G401.6 (cell line): ENCODE results near the gene HBS1L.

Experiments
- FAIRE-seq: peaks from 2 replicates; lab custom pipeline; 2012; peaks lifted over from hg19 to GRCh38; lab: Jason Lieb, UNC

Gene HBS1L

GRCh38 chr6:135033238-135033637 is 21.4 kb downstream of the HBS1L start:
- FAIRE-seq, result no peak

- FAIRE-seq, result no peak
These were observed 24.0 kb downstream of the HBS1L start for GRCh38 chr6:135030532-135031178.

DNA sequence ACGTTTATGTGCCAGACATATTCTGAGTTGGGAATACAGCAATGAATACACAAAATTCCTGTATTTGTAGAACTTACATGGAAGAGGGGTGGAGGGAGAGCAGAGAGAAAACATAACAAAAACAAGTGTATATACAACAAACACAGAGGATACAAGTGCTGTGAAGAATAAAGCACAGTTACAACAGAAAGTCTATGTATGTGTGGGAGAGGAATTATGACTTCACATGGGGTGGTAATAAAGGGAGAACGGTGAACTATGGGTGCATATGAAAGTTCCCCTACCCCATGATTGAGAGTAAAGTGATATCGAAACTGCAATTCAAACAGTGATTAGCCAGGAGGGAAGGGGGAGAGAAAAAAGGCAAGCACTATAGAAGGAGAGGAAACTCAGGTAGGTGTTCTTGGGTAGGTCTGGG is 24.6 kb downstream of the HBS1L start:
- no peak for FAIRE-seq

GRCh38 chr6:135025775-135026174 is 28.8 kb downstream of the HBS1L start:
- no peak for FAIRE-seq

DNA sequence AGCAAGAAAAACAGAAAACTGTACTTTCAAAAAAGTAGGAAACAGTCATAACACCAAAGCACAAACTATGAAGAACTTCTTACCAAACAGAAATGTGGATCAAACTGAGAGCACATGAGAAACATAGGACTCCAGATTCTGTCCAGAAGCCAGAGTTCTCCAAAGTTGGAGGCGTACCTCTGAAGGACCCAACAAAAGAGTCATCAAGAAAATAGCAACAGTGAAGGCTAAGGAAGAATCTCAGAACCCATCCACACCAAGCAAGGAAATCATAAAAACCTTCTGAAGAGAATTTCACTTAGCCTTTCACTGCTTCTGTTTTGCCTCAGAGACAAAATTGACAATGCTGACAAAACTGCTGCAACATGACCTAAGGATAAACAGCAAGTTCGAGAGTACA is 29.4 kb downstream of the HBS1L start:
- no peak for FAIRE-seq

GRCh38 chr6:135022050-135022697 is 32.4 kb downstream of the HBS1L start:
- FAIRE-seq, result peak; percentile 72

GRCh38 chr6:135021310-135022049 is 33.1 kb downstream of the HBS1L start:
- no peak for FAIRE-seq

GRCh38 chr6:135018941-135019340 is 35.7 kb downstream of the HBS1L start:
- FAIRE-seq, result no peak

- peak; percentile 3 for FAIRE-seq
These were observed 36.6 kb downstream of the HBS1L start for GRCh38 chr6:135018052-135018451.

GRCh38 chr6:135014353-135014832 is 40.2 kb downstream of the HBS1L start:
- FAIRE-seq, result no peak

GRCh38 chr6:135013211-135013610 is 41.4 kb downstream of the HBS1L start:
- FAIRE-seq, result no peak

DNA sequence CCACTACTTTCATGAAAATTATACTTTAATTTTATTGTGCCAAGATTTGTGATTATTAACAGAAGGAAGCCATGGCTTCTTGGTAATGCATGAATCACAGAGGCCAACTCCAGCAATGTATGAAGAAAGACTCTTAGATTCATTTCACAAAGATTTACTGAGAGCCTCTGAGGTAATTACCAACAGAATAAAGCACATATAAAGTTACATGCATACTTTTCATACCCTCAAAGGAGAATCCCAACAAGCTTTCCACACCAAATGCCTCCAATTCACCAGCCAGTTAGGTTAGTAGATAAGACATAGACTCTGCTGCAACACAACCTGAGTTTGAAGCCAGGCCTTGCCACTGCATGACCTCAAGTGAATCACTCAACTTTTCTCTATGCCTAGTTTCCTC is 41.9 kb downstream of the HBS1L start:
- no peak for FAIRE-seq

GRCh38 chr6:135012349-135012748 is 42.3 kb downstream of the HBS1L start:
- FAIRE-seq, result no peak

DNA sequence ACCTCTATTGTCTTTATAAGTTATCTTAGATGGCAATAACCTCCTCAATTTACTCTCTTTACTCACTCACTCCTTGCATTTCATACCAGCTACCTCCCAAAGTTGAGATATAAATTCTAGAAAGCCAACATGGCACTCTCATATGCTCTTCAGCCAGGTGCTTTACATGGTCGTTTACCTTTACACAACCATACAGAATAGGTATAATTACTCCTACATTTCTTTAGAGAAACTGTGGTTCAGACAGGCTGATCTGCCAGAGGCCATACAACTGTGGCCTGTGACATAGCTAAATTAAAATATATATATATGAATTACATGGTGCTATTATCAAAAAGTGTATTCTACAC is 45.7 kb downstream of the HBS1L start:
- no peak for FAIRE-seq

DNA sequence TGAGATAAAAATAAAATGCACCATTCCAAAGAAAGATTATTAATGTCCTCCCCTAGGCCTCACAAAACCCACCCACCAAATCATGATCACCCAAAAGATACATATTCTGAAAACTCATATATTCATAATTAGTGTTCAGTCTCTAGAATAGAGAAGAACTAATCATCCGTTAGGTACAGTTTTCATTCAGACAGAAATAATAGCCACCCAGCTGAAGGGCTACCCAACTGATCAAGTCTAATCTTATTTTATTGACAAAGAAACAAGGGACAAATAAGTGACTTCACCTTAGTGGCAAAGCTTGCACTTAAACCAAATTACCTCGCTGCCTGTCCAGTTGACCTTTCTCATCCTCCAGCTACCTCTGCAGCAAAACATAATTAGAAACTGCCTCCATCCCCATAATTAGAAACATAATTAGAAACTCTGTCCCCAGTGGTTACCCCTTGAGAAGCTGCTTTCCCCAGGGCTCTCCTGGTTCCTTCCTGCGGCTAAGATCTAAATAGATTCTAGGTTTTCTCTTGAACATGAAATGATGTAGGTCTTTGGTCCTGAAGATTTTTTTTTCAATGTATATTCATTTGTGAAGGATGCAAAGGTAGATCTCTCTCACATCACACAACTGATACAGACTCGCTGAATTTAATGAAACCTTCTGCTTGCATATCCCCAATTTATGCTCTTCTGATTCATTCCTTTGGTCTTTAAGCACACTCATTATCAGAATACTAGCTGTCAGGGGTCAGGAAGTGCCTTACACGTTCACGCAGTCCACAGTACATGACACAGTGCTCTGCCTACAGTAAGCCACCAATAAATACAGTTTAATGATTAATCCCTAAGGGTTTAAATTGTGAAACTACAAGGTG is 46.3 kb downstream of the HBS1L start:
- FAIRE-seq, result no peak

- no peak for FAIRE-seq
These were observed 48.2 kb downstream of the HBS1L start for GRCh38 chr6:135006386-135006914.

GRCh38 chr6:135004399-135004798 is 50.2 kb downstream of the HBS1L start:
- no peak for FAIRE-seq

GRCh38 chr6:135002974-135003703 is 51.5 kb downstream of the HBS1L start:
- no peak for FAIRE-seq

DNA sequence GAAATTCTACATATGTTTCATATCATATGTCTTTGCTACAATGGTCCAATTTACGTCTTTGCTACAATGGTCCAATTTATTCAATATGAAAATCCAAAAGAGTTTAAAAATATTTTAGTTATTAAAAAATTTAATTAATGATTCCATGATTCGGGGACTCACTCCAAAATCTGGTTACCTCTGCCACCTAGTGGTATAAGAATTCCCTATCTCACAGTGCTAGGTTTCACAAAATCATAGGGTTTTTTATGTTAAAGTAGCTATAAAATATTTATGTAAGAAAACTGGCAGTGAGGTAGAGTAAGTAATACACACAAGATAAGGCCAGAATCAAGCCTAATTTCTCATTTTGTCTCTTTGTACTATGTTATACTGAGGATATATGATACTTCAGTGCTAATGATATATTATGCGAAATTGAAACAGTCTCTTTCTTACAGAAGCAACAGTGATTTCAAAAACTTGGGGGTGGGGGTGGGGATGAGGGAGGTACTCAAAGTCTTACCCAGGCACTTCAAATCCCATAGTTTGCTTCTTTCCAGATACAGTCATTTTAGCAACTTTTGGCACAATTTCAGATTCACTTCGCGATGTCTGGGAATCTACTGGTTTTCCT is 52.3 kb downstream of the HBS1L start:
- peak; percentile 91 for FAIRE-seq

- no peak for FAIRE-seq
These were observed 55.5 kb downstream of the HBS1L start for GRCh38 chr6:134999107-134999506.
